ENCODE measurements around the gene ARHGAP33. TPM values are rescaled to one million over a fixed set of nuclear protein-coding genes. Genes with fewer than 3 reads are reported as not detected.

Gene ARHGAP33
- total RNA-seq, 1 experiment from 2014 or later, result 3.7 TPM

DNA sequence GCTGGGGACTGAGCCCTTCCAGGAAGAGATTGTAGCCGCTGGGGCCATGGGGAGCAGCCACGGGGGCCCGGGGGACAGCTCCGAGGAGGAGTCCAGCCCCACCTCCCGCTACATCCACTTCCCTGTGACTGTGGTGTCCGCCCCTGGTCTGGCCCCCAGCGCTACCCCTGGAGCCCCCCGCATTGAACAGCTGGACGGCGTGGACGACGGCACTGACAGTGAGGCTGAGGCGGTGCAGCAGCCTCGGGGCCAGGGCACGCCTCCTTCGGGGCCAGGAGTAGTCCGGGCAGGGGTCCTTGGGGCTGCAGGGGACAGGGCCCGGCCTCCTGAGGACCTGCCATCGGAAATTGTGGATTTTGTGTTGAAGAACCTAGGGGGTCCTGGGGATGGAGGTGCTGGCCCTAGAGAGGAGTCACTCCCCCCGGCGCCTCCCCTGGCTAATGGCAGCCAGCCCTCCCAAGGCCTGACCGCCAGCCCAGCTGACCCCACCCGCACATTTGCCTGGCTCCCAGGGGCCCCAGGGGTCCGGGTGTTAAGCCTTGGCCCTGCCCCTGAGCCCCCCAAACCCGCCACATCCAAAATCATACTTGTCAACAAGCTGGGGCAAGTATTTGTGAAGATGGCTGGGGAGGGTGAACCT lies 42.7 kb upstream of the ARHGAP33 start:
- TSS peak; percentile 10 for BruUV-seq (replicated peaks)
- POLR2A ChIA-PET (ENCODE audit: unreplicated experiment), result no interaction called here

DNA sequence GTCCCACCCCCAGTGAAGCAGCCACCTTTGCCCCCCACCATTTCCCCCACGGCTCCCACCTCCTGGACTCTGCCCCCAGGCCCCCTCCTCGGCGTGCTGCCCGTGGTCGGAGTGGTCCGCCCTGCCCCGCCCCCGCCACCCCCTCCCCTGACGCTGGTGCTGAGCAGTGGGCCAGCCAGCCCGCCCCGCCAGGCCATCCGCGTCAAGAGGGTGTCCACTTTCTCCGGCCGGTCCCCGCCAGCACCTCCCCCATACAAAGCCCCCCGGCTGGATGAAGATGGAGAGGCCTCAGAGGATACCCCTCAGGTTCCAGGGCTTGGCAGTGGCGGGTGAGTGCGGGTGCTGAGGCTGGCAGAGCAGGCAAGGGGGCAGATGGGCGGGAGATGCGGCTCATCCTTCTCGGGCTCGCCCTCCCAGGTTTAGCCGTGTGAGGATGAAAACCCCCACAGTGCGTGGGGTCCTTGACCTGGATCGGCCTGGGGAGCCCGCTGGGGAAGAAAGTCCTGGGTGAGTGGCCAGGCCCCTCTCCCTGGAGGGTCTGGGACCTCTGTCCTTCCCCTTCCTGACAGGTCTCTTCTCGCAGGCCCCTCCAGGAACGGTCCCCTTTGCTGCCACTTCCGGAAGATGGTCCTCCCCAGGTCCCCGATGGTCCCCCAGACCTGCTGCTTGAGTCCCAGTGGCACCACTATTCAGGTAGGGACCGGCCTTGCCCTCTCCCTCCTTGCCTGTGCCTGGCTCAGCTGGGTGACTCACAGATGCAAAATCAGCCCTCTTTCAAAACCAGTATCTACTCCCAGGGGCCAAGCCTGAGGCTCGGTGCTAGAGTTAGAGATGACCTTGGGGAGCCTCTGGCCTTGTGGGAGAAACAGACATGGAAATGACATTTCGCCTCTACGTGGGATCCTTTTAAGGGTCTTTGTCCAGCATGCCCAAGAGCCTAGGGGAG lies 41.9 kb upstream of the ARHGAP33 start:
- TF ChIP-seq EZH2 (IDR thresholded peaks at IDR 0.05; ENCODE audit: low read length, unreplicated experiment) (no peak), EZH2phosphoT487 (IDR thresholded peaks at IDR 0.05; ENCODE audit: borderline replicate concordance, low read length) (no peak), CTCF (conservative IDR thresholded peaks at IDR 0.05; ENCODE audit: low read depth, low read length) (no peak)
- Histone ChIP-seq H3F3A (ENCODE audit: low read length, unreplicated experiment) (no peaks in the 10 kb centered on the region), H3K9me3 (ENCODE audit: low read length) (no peaks in the 10 kb centered on the region), H3K4me3 (ENCODE audit: low read length) (no peak overlapping the region), H3K27me3 (ENCODE audit: low read length) (no peaks in the 10 kb centered on the region), H3K4me1 (ENCODE audit: insufficient read depth, low read length) (no peaks in the 10 kb centered on the region), H3K79me2 (ENCODE audit: low read length) (no peaks in the 10 kb centered on the region), H3K9me2 (replicated peaks; ENCODE audit: low read length) (no peaks in the 10 kb centered on the region), H3K36me3 (ENCODE audit: low read depth, low read length) (no peaks in the 10 kb centered on the region; the same call in 1 of the 2 replicates), H3K9ac (ENCODE audit: low read length) (no peak overlapping the region), H3K4me2 (ENCODE audit: low read length) (no peak overlapping the region), H2AFZ (ENCODE audit: low read length) (no peak overlapping the region), H4K20me1 (ENCODE audit: low read length) (no peaks in the 10 kb centered on the region), H3K27ac (ENCODE audit: low read length) (no peak overlapping the region)
- ChIA-PET POLR2A (ENCODE audit: unreplicated experiment) (no interaction called here), CTCF (no interaction called here)
- intact Hi-C loops (cut with micrococcal nuclease), result no loop called here
- no TSS peak for BruUV-seq (replicated peaks)
- DNase-seq (no peak), ATAC-seq (no peak)

More for the DNA sequence above, 42.7 kb upstream of the ARHGAP33 start:
- no peaks in the 10 kb centered on the region; the same call in 1 of the 2 replicates for H3K36me3 ChIP-seq (ENCODE audit: low read depth, low read length)
- no peak overlapping the region for H3K4me2 ChIP-seq (ENCODE audit: low read length)
- no peaks in the 10 kb centered on the region for H3K4me1 ChIP-seq (ENCODE audit: insufficient read depth, low read length)
- H4K20me1 ChIP-seq (ENCODE audit: low read length), result no peaks in the 10 kb centered on the region
- H3K27me3 ChIP-seq (ENCODE audit: low read length), result no peaks in the 10 kb centered on the region
- no peaks in the 10 kb centered on the region for H3K9me3 ChIP-seq (ENCODE audit: low read length)
- CTCF ChIA-PET, result no interaction called here
- H3F3A ChIP-seq (ENCODE audit: low read length, unreplicated experiment), result no peaks in the 10 kb centered on the region
- TF ChIP-seq CTCF (conservative IDR thresholded peaks at IDR 0.05; ENCODE audit: low read depth, low read length) (no peak), EZH2 (IDR thresholded peaks at IDR 0.05; ENCODE audit: low read length, unreplicated experiment) (no peak), EZH2phosphoT487 (IDR thresholded peaks at IDR 0.05; ENCODE audit: borderline replicate concordance, low read length) (no peak)
- no peak overlapping the region for H3K4me3 ChIP-seq (ENCODE audit: low read length)
- H3K27ac ChIP-seq (ENCODE audit: low read length), result no peak overlapping the region
- H3K79me2 ChIP-seq (ENCODE audit: low read length), result no peaks in the 10 kb centered on the region
- H3K9ac ChIP-seq (ENCODE audit: low read length), result no peak overlapping the region
- ATAC-seq (no peak), DNase-seq (no peak)
- H2AFZ ChIP-seq (ENCODE audit: low read length), result no peak overlapping the region
- no peaks in the 10 kb centered on the region for H3K9me2 ChIP-seq (replicated peaks; ENCODE audit: low read length)
- intact Hi-C loops (cut with micrococcal nuclease), result no loop called here
